Stimulated activated CD8-positive, alpha-beta memory T cell treated with anti-CD3 and anti-CD28 coated beads, Interleukin-12 subunit alpha, Interleukin-12 subunit beta, amount 100 ng/mL, for 1 hour (primary cell): ENCODE results near the gene CYTH3.
"Not testable (repeated sequence)": the region's sequence is repeated elsewhere in the genome, so short reads cannot be mapped to it uniquely, and the experiment has no call there.

Experiments used
- DNase-seq: peaks from one replicate; pipeline ENCODE4 v3.0.0-alpha.2; 2020; ENCODE audit warnings: low read depth

Gene CYTH3

DNA sequence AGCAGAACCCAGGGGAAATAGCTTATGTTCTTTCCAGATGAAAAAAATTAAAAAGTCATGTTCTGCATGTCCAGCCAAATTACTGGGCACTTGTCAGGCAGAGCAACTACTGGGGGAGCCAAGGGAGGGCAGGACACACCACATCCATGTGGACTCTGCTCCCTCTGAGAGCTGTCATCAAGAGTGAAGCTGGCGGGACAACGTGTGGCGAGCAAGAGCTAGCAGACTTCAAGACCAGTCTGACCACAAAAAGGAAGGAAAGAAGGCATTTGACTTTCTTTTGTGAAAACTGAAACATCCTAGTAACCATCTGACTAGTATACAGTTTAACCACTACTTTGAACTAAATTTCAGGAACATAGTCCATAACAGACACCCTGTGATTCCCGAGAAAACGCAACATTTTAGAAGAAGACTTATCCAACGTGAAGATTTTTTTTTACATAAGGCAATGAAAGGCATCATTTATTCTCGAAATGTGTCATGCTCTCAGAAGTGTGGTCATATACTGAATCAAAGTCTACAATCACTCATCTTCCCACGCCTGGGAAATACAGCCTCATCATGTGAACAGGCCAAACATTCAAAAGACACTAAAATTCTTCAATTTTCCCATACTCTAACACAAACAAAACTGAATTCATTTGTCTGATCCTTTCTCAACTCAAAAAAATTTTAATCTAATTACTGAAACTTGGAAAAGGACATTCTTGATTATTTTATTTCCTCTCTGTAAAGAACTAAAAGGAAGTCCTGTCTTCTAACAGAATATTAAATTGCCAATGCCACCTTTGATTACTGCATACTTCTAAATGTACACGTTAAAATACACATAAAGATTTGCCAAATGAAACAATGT, 15.5 kb downstream of the CYTH3 start:
- DNase-seq = no peak

DNA sequence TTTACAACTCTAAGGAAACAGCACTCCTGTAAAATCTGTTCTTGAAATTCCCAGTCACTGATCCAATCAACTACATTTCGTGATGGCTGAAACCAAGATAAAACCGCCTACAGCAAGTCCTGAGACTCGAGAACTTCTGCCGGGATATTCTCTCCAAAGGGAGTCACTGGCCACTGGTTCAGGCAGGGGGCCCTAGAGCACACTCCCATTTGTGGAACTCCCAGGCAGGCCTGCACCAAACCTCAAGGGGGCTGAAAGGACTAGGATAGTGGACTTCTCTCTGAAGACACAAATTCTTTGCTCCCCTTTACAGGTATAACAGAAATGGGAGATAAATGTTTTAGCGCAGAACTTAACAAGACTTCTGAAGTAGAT, 16.3 kb downstream of the CYTH3 start:
- no peak for DNase-seq

DNA sequence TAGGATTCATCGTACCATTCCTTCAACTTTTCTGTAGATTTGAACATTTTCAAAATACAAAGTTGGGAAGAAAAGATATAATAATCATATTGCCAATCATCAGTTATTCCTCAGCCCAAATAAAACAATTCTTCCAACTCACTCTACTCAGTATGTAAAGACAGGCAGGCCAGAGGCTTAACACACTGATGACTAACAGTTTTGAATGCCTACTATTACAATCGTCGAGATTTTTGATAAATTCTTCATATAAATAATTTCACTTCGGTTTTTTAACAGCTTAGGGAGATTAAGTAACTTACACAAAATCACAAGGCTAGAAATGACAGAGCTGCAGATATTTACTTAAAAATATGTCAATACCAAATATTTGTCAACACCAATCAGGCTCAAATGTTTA, 17.6 kb downstream of the CYTH3 start:
- DNase-seq = no peak

DNA sequence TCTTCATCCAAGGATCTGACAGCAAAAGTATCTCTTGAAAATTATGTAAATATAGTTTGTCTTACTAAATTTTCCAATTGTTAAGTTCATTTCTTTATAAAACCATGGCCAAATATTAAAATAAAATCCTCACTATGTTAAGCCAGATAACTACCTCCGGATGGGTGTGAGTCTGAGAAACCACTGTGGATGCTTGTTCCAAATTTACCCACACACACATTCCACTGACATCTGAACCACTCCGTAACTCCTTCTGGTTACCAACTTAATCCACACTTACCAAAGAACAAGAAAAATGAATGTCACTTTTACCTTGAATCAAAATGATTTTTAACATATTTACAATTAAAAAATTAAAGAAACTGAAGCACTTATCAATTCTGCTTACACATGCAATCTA, 19.7 kb downstream of the CYTH3 start:
- DNase-seq = no peak

DNA sequence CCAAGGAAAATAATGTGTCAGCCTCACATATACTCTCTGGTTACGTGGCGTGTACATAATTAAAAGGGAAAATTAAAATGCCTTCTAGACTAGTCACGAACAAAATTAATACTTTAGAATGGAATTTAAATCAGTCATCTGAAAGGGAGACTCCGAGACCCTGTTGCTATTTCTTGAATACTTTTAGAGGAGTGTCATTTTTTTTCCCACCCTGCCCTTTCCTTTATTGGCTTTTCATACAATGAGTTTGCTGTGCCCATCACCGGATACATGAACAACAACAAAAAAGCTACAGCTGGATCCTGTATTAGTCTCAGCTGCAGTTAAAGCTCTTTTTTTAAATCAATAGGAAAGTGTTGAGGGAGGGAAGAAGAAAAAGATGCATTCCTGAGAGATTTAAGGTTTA, 20.1 kb downstream of the CYTH3 start:
- no peak for DNase-seq

DNA sequence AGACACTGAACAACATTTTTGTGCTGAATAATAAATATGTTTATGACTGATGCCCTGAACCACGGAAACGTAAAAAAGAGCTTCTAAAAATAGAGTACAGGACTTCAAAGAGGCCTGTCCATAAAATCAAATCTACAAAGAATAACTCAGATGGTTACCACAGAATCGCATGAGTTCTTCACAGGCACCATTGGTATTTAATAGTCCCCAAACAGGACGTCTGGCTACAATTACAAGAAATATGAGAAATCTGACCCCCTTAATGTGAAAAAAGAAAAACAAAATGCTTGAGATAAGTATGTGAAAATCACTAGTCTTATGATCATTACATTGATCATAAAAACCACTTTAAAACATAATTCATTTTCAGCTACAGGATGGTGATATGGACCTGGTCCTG, 20.8 kb downstream of the CYTH3 start:
- DNase-seq = no peak

DNA sequence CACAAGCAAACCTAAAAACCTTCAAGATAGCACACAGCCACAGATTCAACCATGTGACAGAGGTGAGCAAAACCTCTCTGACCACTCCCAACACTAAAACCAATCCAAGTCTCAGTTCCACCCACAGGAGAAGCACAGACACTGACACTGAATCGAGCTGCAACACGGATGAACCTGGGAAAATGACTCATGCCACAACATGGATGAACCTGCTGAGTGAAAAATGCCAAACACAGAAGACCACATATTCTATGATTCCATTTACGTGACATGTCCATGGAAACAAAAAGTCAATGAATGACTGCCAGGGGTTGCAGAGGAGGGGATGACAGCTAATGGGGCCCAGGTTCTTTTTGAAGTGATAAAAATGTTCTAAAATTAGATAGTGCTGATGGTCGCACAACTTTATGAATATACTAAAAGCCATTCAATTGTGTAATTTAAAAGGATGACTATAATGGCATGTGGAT, 22.0 kb downstream of the CYTH3 start:
- no peak for DNase-seq

DNA sequence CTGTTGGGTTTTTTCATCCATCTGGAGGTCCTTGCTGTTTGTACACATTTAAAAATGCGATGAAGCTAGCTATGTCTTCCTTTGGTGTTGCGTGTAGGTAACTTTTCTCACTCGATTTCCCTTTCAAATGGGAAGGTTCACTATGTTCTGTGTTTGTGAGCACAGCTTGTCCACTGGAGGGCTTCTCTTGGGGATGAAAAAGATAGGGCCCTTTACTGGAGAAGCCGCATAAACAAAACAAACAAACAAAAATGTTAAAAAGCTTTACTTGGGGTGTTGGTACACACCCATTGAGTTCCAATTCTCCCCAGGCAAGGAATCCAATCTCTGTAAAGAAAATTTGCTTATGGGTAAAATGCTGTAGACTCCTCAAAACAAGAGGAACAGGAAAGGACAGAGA, 23.4 kb downstream of the CYTH3 start:
- DNase-seq = no peak

DNA sequence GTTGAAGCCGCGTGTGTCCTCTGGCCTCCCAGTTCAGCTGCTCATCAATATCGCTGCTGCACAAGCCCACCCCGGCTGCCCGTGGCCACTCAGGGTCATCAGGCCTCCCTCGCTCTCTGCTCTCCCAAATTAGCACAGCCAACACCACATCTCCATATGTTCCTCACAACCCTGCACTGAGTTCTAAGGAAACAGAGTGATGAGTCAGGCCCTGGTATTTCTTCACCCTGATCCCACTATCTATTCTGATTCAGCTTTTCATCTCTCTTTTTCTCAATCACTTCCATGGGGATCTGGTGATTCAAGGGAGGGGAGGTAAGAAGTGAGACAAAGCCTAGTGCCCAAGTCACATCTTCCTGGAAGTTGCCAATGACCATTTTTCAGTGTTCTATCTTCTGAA, 23.8 kb downstream of the CYTH3 start:
- DNase-seq = no peak

DNA sequence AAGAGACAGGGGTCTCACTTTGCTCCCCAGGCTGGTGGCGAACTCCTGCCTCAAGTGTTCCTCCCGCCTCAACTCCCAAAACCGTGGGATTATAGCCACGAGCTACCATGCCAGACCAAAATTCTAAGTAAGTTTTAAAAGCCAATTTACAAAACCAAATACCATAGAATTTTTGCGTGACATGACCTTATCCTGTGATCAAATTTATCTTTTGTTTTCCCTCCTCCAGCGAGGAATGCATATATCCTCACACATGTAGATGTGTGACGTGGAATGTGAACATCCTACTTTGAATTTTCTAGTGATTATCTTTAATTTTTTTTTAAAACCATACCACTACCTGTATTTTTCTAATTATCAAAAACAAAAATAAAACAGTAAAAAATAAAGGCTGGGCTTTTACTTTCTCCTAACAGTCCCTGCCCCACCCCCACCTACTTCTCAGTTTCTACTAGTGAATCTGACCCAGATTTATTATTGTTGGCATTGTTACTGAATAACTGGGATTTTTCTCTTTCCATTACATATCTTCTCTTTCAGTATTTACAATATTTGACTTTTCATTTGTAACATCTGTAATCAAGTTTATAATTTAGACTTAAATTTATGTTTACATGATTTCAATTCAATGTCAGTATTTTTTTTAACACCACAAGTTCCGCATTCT, 26.0 kb downstream of the CYTH3 start:
- no peak for DNase-seq

DNA sequence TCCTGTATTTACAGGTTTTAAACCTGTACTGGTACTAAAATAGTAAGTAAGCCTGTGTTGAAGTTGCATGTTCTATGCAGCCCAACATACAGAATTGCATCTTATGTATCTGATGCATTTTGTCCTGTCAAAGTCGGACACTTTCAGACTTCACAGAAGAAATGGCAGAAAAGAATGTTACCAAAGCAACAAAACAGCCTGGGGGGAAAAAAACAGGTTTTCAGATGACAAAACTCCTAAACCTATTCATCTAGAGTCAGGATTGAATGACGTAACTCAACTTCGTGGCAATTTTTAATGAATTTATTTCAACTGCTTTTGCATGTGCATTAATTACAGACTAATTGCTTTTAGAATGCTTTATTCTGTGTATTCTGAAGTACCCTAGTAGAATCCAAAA, 28.4 kb downstream of the CYTH3 start:
- DNase-seq = no peak

DNA sequence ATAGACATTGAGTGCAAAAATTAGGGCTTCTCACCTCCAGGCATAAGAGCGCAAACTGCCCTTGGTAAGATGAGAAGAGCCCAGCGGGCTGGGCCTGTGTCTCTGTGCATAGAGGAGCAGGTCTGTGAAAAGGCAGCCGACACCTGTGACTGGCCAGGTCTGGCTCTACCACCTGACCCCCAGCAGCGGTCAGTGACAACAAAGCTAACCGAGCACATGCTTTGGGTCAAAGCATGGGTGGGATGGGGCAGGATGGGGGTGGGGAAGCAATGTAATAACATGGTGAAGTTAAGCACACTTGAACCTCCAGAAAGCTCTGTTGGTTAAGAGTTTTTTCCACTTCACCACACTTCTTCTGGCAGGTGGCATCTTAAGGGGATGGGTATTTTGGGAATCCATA, 29.3 kb downstream of the CYTH3 start:
- no peak for DNase-seq

DNA sequence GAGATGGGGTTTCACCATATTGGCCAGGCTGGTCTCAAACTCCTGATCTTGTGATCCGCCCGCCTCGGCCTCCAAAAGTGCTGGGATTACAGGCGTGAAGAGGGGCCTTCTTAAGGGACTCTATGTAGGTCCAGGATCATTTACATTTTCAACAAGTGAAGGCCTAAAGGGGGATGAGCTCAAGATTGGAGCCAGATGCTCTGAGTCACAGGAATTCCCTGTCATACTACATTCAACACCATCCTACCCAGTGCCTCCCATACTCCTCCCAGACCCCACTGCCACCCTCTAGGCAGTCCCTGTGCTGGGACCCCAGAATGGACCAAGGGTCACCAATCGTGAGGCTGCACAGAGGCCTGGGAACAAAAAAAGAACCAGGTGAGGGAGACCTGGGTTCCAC, 29.9 kb downstream of the CYTH3 start:
- no peak for DNase-seq

DNA sequence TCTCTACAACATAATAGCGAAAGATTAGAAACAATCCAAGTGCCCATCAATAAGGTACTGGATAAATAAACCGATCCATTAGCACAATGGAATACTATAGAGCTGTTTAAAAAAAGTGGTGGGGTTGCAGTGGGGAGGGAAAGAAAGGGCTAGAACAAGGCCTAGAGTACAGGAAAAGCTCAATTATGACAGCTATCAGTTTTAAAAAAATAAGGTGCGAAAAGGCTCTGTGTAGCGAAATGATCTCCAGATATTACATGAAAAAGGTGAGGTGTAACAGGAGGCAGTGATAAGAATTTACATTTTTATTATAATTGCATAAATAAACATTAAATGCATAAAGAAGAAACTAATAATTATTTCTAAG, 30.8 kb downstream of the CYTH3 start:
- DNase-seq = no peak

DNA sequence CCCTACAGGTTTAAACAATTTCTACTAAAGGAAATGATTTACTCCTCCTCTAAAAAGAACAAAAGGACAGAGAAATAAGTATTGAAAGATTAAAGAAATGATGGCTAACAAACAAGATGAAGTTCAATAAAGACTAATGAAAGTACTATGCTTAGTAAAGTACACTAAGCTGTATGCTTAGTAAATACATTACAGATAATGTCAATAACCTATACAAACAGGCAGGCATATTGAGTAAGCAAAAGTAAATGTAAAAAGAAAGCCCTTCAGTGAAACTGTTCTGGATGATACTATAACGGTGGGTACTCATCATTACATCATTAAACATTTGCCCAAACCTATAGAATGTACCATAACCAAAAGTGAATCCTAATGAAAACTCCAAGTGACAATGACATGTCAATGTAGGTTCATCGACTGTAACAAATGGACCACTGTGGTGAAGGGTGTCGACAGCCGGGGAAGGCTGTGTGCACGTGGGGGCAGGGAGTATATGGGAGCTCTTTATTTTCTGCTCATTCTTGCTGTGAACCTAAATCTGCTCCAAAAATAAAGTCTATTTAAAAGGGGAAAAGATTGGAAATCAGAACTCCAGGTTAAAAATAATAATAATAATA, 34.0 kb downstream of the CYTH3 start:
- no peak for DNase-seq

DNA sequence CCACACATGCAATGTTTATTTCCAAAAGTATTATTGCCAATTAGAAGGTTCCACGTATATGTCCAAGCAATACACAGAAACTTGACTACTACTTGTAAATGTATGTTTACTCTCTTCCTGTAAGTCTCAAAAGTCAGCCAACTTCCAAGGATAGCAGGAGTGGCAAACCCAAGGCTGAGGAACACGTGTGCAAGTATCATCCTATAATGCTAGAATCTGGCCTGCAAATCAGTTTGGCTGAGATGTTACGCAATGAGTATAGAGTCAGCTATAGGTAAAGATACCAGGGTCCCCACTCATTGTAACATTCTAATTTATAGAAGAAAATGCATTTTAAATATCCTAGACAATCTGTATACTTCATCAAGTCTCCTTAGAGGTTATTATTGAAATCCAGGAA, 34.7 kb downstream of the CYTH3 start:
- no peak for DNase-seq

DNA sequence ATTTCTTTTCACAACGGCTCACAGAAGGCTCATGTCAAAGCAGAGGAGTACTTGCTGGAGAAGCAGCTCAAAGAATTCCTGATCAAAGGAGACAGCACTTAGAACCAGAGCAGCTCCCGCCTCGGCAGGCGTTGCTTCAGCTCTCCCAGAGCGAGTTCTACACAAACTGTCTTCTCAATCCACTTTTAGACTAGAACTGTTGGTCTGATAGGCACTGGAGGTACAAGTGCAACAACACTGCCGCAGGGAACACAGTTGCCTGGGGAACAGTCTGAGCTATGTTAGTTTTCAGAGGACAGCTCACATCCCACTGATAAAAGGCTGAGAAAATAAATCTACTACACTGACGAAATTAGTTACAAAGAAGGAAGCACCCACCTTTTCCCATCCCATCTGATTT, 35.4 kb downstream of the CYTH3 start:
- DNase-seq = no peak

DNA sequence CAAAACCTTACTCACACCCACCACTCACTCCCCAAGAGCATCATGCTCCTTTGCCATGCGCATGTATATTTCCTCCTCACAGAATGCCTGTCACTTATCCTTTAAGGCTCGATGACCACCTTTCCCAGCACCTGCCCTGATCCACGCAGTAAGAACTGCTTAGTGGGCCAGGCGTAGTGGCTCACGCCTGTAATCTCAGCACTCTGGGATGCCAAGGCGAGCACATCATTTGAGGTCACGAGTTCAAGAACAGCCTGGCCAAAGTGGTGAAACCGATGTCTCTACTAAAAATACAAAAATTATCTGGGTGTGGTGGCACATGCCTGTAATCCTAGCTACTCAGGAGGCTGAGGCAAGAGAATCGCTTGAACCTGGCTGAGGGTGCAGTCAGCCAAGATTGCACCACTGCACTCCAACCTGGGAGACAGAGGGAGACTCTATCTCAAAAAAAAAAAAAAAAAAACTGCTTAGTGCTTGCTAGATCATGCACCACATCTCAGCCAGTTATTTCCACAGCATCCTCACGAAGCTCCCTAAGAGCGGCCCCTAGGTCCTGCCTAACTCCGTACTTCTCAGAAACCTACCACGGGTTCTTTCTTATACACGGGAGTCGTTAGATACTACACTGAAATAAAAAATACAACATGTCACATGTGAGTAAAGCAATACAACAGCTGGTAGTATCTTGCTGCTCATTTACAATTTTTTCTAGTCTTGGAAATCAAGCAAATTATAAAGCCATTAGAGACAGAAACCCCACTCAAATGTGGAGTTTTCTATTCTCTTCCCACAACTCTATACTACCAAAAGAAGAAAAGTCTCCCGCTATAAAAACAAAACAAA, 37.2 kb downstream of the CYTH3 start:
- no peak for DNase-seq

DNA sequence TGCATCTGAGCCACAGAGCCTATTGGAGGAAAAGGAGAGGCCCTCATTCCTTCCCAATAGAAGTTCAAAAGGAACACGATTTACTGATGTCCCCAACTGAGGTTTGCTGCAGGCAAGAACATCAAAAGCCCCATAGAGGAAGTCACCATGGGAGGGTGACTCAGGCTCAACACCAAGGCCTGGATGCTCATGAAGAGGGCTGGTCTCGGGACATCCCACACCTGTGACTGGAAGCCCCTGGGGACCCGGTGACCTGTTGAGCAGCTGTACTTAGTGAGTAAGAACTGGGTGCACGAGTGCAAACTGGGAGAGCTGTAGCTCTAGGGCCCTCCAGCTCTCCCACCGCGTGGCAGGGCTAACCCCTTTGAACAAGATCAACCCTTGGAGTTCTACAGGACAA, 38.0 kb downstream of the CYTH3 start:
- no peak for DNase-seq

DNA sequence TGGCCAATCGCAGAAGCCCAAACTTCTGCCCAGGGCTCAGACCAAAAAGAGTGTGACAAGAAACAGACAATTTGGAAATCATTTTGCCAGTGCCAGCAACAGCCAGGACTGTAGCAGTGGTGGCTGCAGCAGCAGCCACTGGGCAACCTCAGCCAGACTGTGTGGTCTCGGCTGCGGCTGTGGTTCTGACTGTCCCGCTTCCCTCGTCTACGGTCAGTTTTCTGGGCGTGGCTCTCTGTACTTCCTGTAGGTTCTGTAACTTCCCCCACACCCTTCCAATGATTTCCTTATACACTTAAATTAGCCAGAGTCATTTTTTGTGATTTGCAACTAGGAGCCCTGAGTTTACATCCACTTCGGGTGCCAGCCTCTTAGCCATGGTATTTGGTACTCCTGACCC, 39.9 kb downstream of the CYTH3 start:
- no peak for DNase-seq

DNA sequence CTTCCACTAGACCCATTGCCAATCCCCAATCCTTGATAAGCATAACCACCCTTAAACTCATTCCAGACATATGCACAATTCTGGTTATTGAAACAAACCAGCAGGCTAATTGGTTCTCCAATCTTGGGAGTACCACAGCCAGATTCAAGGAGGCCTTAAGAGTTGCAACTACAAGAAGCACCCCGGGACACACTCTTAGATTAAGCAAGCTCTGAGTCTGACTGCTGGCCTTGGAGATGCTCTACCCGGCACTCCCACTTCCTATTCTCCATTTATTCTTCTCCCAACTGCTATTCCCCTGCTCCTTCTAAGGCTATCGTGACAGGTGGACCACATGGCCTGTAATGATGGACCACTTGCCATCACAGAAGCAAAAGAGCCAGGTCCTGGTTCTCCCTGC, 40.3 kb downstream of the CYTH3 start:
- no peak for DNase-seq

DNA sequence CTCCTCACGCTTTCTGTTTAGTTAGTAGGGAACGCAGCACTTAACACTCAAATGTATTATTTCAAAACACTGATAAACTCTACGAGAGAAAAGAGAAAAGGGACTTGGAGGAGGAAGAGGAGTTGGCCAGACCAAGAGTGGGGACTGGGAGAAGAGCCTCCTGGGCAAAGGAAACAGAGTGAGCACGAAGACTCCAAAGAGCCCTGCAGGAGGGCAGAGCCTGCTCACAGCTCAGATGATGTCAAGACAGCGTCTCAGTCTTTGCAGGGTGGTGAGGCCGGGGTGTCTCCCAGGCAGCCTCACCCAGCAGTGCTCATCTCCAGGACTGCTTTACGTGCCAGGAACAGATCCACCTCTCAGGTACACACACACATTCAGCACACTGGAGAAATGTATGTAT, 41.2 kb downstream of the CYTH3 start:
- DNase-seq = no peak

DNA sequence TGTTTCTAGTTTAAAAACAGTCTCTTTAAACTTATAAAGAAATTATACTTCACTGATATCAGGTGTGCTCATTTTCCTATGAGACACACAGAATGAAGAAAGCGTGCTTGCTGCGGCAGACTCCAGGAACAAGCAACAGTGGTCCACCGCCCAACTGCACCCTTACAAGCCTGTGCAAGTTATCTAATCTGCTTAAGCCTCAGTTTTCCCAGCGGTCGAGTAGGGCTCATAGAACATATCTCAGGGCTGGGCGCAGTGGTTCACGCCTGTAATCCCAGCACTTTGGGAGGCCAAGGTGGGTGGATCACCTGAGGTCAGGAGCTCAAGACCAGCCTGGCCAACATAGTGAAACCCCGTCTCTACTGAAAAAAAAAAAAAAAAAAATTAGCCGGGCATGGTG, 43.1 kb downstream of the CYTH3 start:
- DNase-seq = not testable (repeated sequence)
